Natural killer cell (primary cell): ENCODE data around the gene ZNF330. TPM values are rescaled to one million over a fixed set of nuclear protein-coding genes. Genes with fewer than 3 reads are reported as not detected.

Experiments used
- ATAC-seq, 3 donors: fragments of 150-1000 bp in 2 of 3; fragments of 200-7000 bp in 1 of 3; cut with Tn5 transposase; 1 replicate in 1 of 3; 2 replicates in 2 of 3; pipeline ENCODE4 v1.10.0; 2021; ENCODE audit warnings: mild to moderate bottlenecking in 2 of 3, moderate library complexity in 2 of 3
- DNase-seq, 2 donors: peaks; one replicate each; pipeline versions ENCODE4 v3.0.0 to v3.0.0-alpha.2; 2013 to 2021; ENCODE audit warnings: mixed read lengths in 1 of 2
- H3K27ac ChIP-seq: one replicate; pipeline ENCODE4 v1.5.1; 2013; ENCODE audit warnings: mild to moderate bottlenecking, low read length
- H3K27me3 ChIP-seq: one replicate; pipeline ENCODE4 v1.6.1; 2013; ENCODE audit warnings: low read length; ENCODE audit not compliant: control insufficient read depth, insufficient read depth
- H3K36me3 ChIP-seq: one replicate; pipeline ENCODE4 v1.6.1; 2013; ENCODE audit warnings: low read length; ENCODE audit not compliant: control insufficient read depth, insufficient read depth
- H3K4me1 ChIP-seq: one replicate; pipeline ENCODE4 v1.6.1; 2013; ENCODE audit warnings: low read length; ENCODE audit not compliant: control insufficient read depth, insufficient read depth
- H3K4me3 ChIP-seq: one replicate; pipeline ENCODE4 v1.5.1; 2013; ENCODE audit warnings: low read length
- H3K9me3 ChIP-seq: one replicate; pipeline ENCODE4 v1.6.1; 2013; ENCODE audit warnings: low read length; ENCODE audit not compliant: control insufficient read depth, insufficient read depth
- H3K27ac Mint-ChIP-seq, 2 donors: one replicate each; pipeline ENCODE4 v1.8.0; 2022; ENCODE audit warnings: mild to moderate bottlenecking in 2 of 2, mixed read lengths in 2 of 2, moderate library complexity in 1 of 2
- H3K27me3 Mint-ChIP-seq, 2 donors: one replicate each; pipeline ENCODE4 v1.8.0; 2022; ENCODE audit warnings: low read depth in 2 of 2, mixed read lengths in 2 of 2
- H3K36me3 Mint-ChIP-seq: one replicate; pipeline ENCODE4 v1.8.0; 2022; ENCODE audit warnings: mixed read lengths
- H3K4me1 Mint-ChIP-seq, 2 donors: one replicate each; pipeline ENCODE4 v1.8.0; 2022; ENCODE audit warnings: mixed read lengths in 2 of 2
- H3K4me3 Mint-ChIP-seq: one replicate; pipeline ENCODE4 v1.8.0; 2022; ENCODE audit warnings: mild to moderate bottlenecking, moderate library complexity, mixed read lengths
- H3K9me3 Mint-ChIP-seq, 2 donors: one replicate each; pipeline ENCODE4 v1.8.0; 2022; ENCODE audit warnings: mixed read lengths in 2 of 2
- WGBS: methylation state at CpG from one replicate; pipeline ENCODE4 v1.1.7; 2013; ENCODE audit warnings: missing lambda C conversion rate; ENCODE audit not compliant: insufficient coverage; 5-methylcytosine and 5-hydroxymethylcytosine counted together
- intact Hi-C: fragments of 100-400 bp; cut with micrococcal nuclease; formaldehyde crosslinking; loops from one replicate; pipeline ENCODE4 v1.14.2; 2022
- total RNA-seq, 4 donors: library from RNA; stranded (reverse); fragments of 120-200 nt in 1 of 4; gene quantifications; one replicate each; pipeline versions ENCODE4 v1.2.3 to v1.2.4, GENCODE V29; 2013 to 2022
- TF ChIP-seq, protein P1 (sequence below): fragments of 200-600 bp; IDR thresholded peaks from one replicate; pipeline ENCODE4 v1.8.0; 2022; ENCODE audit warnings: antibody characterized with exemption

The ZNF330 gene
- total RNA-seq, 3 donors from 2014 or later (not counting 1 experiment from before 2014, with no cell fraction given) = 25.3 to 34.8 (median 34.7) TPM

DNA sequence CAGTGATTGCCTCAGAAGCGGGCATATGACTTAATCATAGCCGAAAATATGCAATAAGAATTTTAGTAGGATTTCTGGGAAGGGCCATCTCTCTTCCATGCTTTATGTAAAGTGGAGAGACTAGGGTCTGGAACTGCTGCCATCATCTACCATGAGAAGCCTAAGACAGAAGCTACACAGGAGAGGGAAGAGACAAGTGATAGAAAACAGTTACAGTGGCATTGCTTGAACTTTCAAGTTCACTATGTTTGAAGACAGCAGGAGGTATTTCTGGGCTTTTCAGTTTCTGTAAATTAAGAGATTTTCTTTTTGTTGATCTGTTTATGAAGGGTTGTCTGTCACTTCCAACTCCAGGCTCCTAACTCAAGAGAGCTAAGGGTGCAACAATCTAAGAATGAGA lies 62.5 kb downstream of the ZNF330 start:
- Histone ChIP-seq H3K4me3 (no peak overlapping the region), H3K36me3 (no peaks in the 10 kb centered on the region), H3K9me3 (no peaks in the 10 kb centered on the region), H3K4me1 (no peaks in the 10 kb centered on the region), H3K27me3 (no peaks in the 10 kb centered on the region), H3K27ac (no peak overlapping the region)
- DNase-seq (no peak), ATAC-seq (no peak)
- intact Hi-C loops = no loop called here
- 93% methylated on average over 2 of the region's 2 CpGs for WGBS
- no peak overlapping the region for H3K27ac Mint-ChIP-seq
- no peaks in the 10 kb centered on the region for H3K4me1 Mint-ChIP-seq
- peaks cover 0 to 2% of the 10 kb centered on the region in 2 donors for H3K9me3 Mint-ChIP-seq
- no peaks in the 10 kb centered on the region for H3K36me3 Mint-ChIP-seq
- H3K4me3 Mint-ChIP-seq = no peak overlapping the region
- TF ChIP-seq, protein P1, sequence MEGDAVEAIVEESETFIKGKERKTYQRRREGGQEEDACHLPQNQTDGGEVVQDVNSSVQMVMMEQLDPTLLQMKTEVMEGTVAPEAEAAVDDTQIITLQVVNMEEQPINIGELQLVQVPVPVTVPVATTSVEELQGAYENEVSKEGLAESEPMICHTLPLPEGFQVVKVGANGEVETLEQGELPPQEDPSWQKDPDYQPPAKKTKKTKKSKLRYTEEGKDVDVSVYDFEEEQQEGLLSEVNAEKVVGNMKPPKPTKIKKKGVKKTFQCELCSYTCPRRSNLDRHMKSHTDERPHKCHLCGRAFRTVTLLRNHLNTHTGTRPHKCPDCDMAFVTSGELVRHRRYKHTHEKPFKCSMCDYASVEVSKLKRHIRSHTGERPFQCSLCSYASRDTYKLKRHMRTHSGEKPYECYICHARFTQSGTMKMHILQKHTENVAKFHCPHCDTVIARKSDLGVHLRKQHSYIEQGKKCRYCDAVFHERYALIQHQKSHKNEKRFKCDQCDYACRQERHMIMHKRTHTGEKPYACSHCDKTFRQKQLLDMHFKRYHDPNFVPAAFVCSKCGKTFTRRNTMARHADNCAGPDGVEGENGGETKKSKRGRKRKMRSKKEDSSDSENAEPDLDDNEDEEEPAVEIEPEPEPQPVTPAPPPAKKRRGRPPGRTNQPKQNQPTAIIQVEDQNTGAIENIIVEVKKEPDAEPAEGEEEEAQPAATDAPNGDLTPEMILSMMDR = no peak
- H3K27me3 Mint-ChIP-seq = no peaks in the 10 kb centered on the region

DNA sequence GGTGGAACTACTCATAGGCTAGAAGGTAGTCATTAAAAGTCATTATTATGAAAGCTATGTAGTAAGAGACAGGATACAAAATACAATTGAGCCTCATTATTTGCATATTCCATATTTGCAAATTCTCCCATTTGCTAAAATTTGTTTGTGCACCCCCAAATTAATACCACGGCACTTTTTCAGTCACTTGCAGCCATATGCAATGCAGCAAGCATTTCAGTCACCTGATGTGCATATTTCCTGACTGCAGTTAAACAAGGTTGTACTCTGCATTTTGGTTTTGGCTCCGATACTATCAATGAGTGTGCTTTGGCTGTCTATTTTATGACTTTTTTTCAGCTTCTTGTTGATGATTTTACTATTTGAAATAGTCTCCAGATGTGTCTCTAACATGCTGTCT lies 62.9 kb downstream of the ZNF330 start:
- H3K27ac ChIP-seq = no peak overlapping the region
- WGBS = 88% methylated on average over 2 of the region's 2 CpGs
- no peaks in the 10 kb centered on the region for H3K27me3 ChIP-seq
- TF ChIP-seq, protein P1 = no peak
- no peaks in the 10 kb centered on the region for H3K9me3 ChIP-seq
- no peak for DNase-seq
- no peaks in the 10 kb centered on the region for H3K36me3 ChIP-seq
- Mint-ChIP-seq H3K9me3 (peaks cover 0 to 2% of the 10 kb centered on the region in 2 donors), H3K27me3 (no peaks in the 10 kb centered on the region), H3K27ac (no peak overlapping the region), H3K4me1 (no peaks in the 10 kb centered on the region), H3K4me3 (no peak overlapping the region), H3K36me3 (no peaks in the 10 kb centered on the region)
- intact Hi-C loops = no loop called here
- no peaks in the 10 kb centered on the region for H3K4me1 ChIP-seq
- H3K4me3 ChIP-seq = no peak overlapping the region
- ATAC-seq = no peak

Other genes starting within 250 kb of the ZNF330 start
- gene RNF150, start 87.4 kb upstream of the ZNF330 start, total RNA-seq = under 1 TPM in 1 of 3 donors, not detected in 2; 0.09 TPM